Measurements from ENCODE around the gene NTRK2.

NTRK2 gene

GRCh38 chr9:84823421-84824271 lies 154.1 kb downstream of the NTRK2 start:
- Histone ChIP-seq H3F3A (ENCODE audit: control insufficient read depth, insufficient read depth) (no peaks in the 10 kb centered on the region), H3K27ac (ENCODE audit: low read depth, low read length) (no peak overlapping the region)

GRCh38 chr9:84827216-84827765 lies 157.8 kb downstream of the NTRK2 start:
- H3K27ac ChIP-seq (ENCODE audit: low read depth, low read length): no peak overlapping the region
- H3K27me3 ChIP-seq (ENCODE audit: control insufficient read depth, low read length): no peaks in the 10 kb centered on the region
- H3K36me3 ChIP-seq (ENCODE audit: control insufficient read depth, low read length): no peaks in the 10 kb centered on the region
- no peak overlapping the region for H3K4me2 ChIP-seq (ENCODE audit: low read length)
- no peaks in the 10 kb centered on the region for H3K9me3 ChIP-seq (ENCODE audit: control insufficient read depth, insufficient read depth, low read length)
- H4K20me1 ChIP-seq (ENCODE audit: control insufficient read depth, insufficient read depth, low read depth, low read length): no peaks in the 10 kb centered on the region
- H3K4me1 ChIP-seq (ENCODE audit: control insufficient read depth, low read length): no peaks in the 10 kb centered on the region
- no peaks in the 10 kb centered on the region for H3F3A ChIP-seq (ENCODE audit: control insufficient read depth, insufficient read depth)
- H3K4me3 ChIP-seq (ENCODE audit: low read length): no peak overlapping the region
- TF ChIP-seq EZH2phosphoT487 (IDR thresholded peaks at IDR 0.05; ENCODE audit: borderline replicate concordance, low read length) (no peak), CTCF (IDR thresholded peaks at IDR 0.05; ENCODE audit: low read depth, low read length, poor library complexity, severe bottlenecking) (no peak)
- no peaks in the 10 kb centered on the region for H3K79me2 ChIP-seq (ENCODE audit: control insufficient read depth, low read length)
- no peaks in the 10 kb centered on the region for H3K9me2 ChIP-seq (replicated peaks; ENCODE audit: control insufficient read depth, low read length)

More at GRCh38 chr9:84823421-84824271, 154.1 kb downstream of the NTRK2 start:
- H3K4me3 ChIP-seq (ENCODE audit: low read length): no peak overlapping the region
- H3K79me2 ChIP-seq (ENCODE audit: control insufficient read depth, low read length): no peaks in the 10 kb centered on the region
- no peaks in the 10 kb centered on the region for H4K20me1 ChIP-seq (ENCODE audit: control insufficient read depth, insufficient read depth, low read depth, low read length)
- H3K9me2 ChIP-seq (replicated peaks; ENCODE audit: control insufficient read depth, low read length): no peaks in the 10 kb centered on the region
- no peaks in the 10 kb centered on the region for H3K9me3 ChIP-seq (ENCODE audit: control insufficient read depth, insufficient read depth, low read length)
- H3K27me3 ChIP-seq (ENCODE audit: control insufficient read depth, low read length): no peaks in the 10 kb centered on the region
- no peaks in the 10 kb centered on the region for H3K36me3 ChIP-seq (ENCODE audit: control insufficient read depth, low read length)
- no peak overlapping the region for H3K4me2 ChIP-seq (ENCODE audit: low read length)
- no peaks in the 10 kb centered on the region for H3K4me1 ChIP-seq (ENCODE audit: control insufficient read depth, low read length)
- TF ChIP-seq EZH2phosphoT487 (IDR thresholded peaks at IDR 0.05; ENCODE audit: borderline replicate concordance, low read length) (no peak), CTCF (IDR thresholded peaks at IDR 0.05; ENCODE audit: low read depth, low read length, poor library complexity, severe bottlenecking) (no peak)

GRCh38 chr9:84828046-84828445 lies 158.5 kb downstream of the NTRK2 start:
- H3K4me3 ChIP-seq (ENCODE audit: low read length): no peak overlapping the region
- H3K4me1 ChIP-seq (ENCODE audit: control insufficient read depth, low read length): no peaks in the 10 kb centered on the region
- H3K79me2 ChIP-seq (ENCODE audit: control insufficient read depth, low read length): no peaks in the 10 kb centered on the region
- H3K36me3 ChIP-seq (ENCODE audit: control insufficient read depth, low read length): no peaks in the 10 kb centered on the region
- no peak overlapping the region for H3K27ac ChIP-seq (ENCODE audit: low read depth, low read length)
- H3K9me3 ChIP-seq (ENCODE audit: control insufficient read depth, insufficient read depth, low read length): no peaks in the 10 kb centered on the region
- no peaks in the 10 kb centered on the region for H4K20me1 ChIP-seq (ENCODE audit: control insufficient read depth, insufficient read depth, low read depth, low read length)
- H3F3A ChIP-seq (ENCODE audit: control insufficient read depth, insufficient read depth): no peaks in the 10 kb centered on the region
- no peaks in the 10 kb centered on the region for H3K9me2 ChIP-seq (replicated peaks; ENCODE audit: control insufficient read depth, low read length)
- H3K27me3 ChIP-seq (ENCODE audit: control insufficient read depth, low read length): no peaks in the 10 kb centered on the region
- no peak overlapping the region for H3K4me2 ChIP-seq (ENCODE audit: low read length)
- TF ChIP-seq EZH2phosphoT487 (IDR thresholded peaks at IDR 0.05; ENCODE audit: borderline replicate concordance, low read length) (no peak), CTCF (IDR thresholded peaks at IDR 0.05; ENCODE audit: low read depth, low read length, poor library complexity, severe bottlenecking) (no peak)
